ENCODE data around the gene BRD1. TPM values are rescaled to one million over a fixed set of nuclear protein-coding genes. Genes with fewer than 3 reads are reported as not detected.
"Not testable (repeated sequence)": the region's sequence is repeated elsewhere in the genome, so short reads cannot be mapped to it uniquely, and the experiment has no call there.

The BRD1 gene
- total RNA-seq, 1 donor from 2014 or later: 43.2 TPM

DNA sequence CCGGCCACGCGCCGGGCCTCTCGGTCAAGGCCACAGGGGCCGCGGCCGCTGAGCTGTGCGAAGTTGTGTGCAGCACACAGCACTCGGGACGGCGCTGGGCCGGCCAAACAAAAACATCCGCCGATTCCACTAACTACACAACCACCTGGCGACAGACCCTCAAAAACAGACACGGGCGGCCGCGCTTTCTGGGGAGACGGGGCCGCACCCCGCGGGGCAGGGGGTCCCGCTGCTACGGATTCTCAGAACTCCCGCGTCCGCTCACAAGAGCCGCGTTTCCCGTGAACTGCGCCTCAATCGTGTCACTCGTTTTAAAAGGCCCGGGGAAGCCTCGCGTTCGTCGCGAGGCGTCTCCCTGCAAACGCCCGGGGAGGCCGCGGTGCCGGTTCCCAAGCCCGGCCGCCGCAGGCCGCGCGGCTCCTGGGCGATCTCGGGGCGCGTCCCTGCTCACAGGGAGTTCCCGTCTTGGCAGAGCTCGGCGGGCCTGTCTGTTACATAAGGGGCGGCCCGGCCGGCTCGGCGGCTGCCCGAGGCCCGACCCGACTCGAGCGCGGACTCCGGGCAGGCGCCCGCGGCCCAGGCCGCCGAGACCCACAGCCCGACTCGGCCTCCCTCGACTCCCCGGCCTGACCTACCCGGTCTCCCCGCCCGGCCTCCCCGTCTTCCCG is 936 bp downstream of the BRD1 start:
- Mint-ChIP-seq H3K4me1 (peaks cover 42% of the 10 kb centered on the region), H3K27ac (peak overlapping the region; percentile 89)

DNA sequence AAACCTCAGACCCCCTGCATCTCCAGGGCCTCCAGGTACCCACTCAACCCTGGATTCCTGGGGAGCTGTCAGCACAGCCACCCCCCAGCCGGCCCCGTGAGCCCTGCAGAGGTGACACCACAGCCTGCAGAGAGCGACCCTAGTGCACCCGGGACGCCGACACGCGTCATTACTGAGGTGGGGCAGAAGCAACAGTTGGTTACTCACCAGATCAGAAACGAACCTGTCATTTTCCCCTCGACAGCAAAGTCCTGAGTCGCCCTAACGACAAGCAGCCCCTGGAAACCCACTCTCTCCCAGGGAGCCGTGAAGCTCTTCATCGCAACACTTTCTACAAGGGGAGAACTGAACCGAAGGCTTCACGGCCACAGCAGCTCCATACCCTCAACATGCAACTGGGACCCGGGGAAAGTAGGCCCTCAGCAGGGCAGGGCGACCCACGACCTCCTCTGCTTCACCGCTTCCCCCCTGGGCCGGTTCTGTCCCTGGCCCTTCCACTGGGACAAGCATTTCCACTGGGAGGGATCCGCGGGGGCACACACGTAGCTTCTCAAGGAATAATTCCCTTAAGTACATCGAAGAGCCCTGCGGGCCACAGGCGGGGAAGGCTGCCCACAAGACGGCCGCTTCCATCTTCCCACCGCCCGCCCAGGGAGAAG is 1.6 kb downstream of the BRD1 start:
- DNase-seq: peak; percentile 83
- peaks cover under 1% of the 10 kb centered on the region for H3K27me3 Mint-ChIP-seq
- peaks cover 43% of the 10 kb centered on the region for H3K36me3 Mint-ChIP-seq (ENCODE audit: low read depth)
- intact Hi-C loops (cut with micrococcal nuclease): loop anchor here (1.0 to 5.0 kb wide), 3 partner anchors 13 to 41 kb away; no protein-coding TSS in a partner anchor
- peaks cover under 1% of the 10 kb centered on the region for H3K9me3 Mint-ChIP-seq
- peaks cover 41% of the 10 kb centered on the region for H3K4me1 Mint-ChIP-seq
- peak overlapping the region; percentile 89 for H3K27ac Mint-ChIP-seq
- peak overlapping the region; percentile 93 for H3K4me3 Mint-ChIP-seq

More for the DNA sequence above, 936 bp downstream of the BRD1 start:
- Mint-ChIP-seq H3K36me3 (ENCODE audit: low read depth) (peaks cover 44% of the 10 kb centered on the region), H3K4me3 (peak overlapping the region; percentile 93), H3K27me3 (peaks cover 2% of the 10 kb centered on the region), H3K9me3 (peaks cover 3% of the 10 kb centered on the region)
- intact Hi-C loops (cut with micrococcal nuclease): loop anchor here (1.0 to 5.0 kb wide), 3 partner anchors 13 to 41 kb away; no protein-coding TSS in a partner anchor
- peak; percentile 84 for DNase-seq

DNA sequence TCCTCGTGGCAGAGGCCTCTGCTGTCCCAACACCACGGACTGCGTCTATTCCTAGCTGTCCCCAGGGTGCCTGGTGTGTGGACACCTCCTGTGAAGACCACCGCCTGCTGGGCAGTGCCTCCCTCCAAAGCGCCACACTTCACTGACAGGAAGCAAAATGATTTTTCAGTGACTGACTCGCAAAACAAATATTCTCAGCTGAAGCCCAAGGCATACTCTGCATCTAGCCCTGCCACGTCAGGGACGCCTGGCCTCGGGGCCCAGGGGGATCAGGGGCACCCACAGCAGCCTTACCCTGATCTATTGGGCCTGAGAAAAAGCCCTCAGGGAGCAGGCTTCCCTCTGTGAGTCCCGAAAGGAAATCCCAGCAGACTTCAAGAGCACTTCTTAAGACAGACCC is 2.2 kb downstream of the BRD1 start:
- peak overlapping the region; percentile 93 for H3K4me3 Mint-ChIP-seq
- DNase-seq: no peak
- H3K4me1 Mint-ChIP-seq: peaks cover 45% of the 10 kb centered on the region
- peak overlapping the region; percentile 89 for H3K27ac Mint-ChIP-seq
- H3K36me3 Mint-ChIP-seq (ENCODE audit: low read depth): peaks cover 49% of the 10 kb centered on the region
- no peaks in the 10 kb centered on the region for H3K9me3 Mint-ChIP-seq
- no peaks in the 10 kb centered on the region for H3K27me3 Mint-ChIP-seq
- intact Hi-C loops (cut with micrococcal nuclease): loop anchor here (5.0 kb wide), 1 partner anchor 42 kb away; no protein-coding TSS in a partner anchor

DNA sequence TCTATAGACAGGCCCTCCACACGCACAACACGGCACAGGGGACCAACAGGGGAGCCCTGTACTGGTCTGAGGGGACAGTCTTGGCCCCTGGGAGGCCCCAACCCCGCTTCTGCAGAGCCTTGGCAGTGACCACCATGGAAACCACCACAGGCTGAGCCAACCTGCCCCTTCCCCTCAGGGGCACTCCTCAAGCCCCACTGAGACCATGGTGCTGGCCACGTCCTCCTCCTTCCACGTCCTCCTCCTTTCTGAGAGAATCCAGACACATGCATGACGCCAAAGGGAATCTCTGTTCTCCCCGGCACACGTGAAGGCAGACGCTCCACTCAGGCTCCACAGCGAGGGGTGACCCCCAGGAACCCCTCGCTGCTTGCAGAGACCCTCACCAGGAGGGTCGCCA is 2.7 kb downstream of the BRD1 start:
- Mint-ChIP-seq H3K4me3 (peak overlapping the region; percentile 93), H3K9me3 (no peaks in the 10 kb centered on the region), H3K27ac (peak overlapping the region; percentile 37), H3K36me3 (ENCODE audit: low read depth) (peaks cover 54% of the 10 kb centered on the region), H3K27me3 (no peaks in the 10 kb centered on the region), H3K4me1 (peaks cover 48% of the 10 kb centered on the region)
- intact Hi-C loops (cut with micrococcal nuclease): loop anchor here (5.0 kb wide), 1 partner anchor 42 kb away; no protein-coding TSS in a partner anchor
- DNase-seq: no peak

DNA sequence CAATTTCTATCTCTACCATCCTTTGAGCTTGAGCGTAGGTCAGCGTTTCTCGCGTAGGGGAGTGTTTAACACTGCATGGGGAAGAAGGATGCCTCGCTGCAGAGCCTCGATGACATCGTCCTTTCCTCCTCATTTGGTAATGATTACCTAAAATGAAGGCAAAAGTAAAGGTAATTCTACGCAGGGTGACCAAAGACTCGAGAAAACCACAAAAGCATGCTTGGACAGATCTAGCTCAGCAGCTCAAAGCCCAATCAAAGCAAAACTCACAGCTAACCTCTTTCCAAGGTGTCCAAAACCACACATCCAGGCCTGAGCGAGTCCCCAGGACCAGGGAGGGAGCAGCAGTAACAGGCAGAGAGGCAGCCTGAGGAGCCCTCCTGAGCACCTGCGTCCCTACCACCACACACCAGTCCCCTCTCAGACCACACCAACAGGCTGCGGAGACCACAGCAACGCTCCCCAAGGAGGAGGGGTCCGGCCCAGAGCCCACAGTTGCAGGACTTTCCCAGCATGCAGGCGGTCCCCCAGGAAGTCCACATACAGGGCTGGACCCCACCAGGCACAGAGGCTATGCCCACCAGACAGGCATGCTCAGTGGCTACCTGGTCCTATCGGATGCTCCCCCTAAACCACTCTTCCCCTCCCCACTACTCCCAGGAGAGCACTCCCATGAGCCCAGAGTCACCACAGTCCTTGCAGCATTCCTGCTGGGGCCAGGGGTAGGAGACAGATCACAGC is 3.3 kb downstream of the BRD1 start:
- H3K27ac Mint-ChIP-seq: peak overlapping the region; percentile 37
- peaks cover 44% of the 10 kb centered on the region for H3K4me1 Mint-ChIP-seq
- H3K9me3 Mint-ChIP-seq: no peaks in the 10 kb centered on the region
- H3K27me3 Mint-ChIP-seq: no peaks in the 10 kb centered on the region
- peak overlapping the region; percentile 93 for H3K4me3 Mint-ChIP-seq
- DNase-seq: no peak
- peaks cover 50% of the 10 kb centered on the region for H3K36me3 Mint-ChIP-seq (ENCODE audit: low read depth)
- intact Hi-C loops (cut with micrococcal nuclease): no loop called here

DNA sequence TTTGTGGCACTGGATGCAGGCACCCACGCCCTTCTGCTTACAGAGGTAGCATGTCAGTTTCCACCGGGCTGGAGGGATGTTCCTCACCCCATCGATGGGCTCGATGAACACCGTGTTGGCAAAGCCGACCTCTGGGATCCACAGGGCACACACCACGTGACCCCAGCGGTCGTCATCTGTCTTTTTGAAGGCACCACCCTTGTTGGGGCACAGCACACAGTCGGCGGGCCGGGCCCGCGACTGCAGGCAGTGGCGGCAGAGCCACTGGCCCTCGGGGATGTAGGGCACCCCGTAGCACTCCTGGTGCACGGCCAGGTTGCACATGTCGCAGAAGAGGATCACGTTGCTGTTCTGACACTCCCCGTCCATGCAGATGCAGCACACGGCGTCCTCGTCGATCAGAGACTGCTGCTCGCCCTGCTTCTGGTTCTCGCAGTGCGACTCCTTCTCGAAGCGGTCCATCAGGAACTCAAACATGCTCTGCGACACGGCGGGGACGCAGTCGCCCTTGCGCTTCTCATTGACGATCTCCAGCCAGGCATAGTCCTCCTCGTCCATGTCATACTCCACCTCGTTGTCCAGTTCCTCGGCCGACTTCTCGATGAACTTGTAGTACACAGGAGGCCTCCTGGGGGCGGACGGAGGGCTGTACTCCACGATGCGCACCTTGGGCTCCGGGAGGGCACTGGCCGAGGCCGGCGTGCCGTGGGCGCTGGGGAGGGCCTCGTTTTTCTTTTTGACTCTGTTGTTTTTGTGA is 4.2 kb downstream of the BRD1 start:
- peak overlapping the region; percentile 53 for H3K27ac Mint-ChIP-seq
- H3K4me1 Mint-ChIP-seq: peaks cover 42% of the 10 kb centered on the region
- intact Hi-C loops (cut with micrococcal nuclease): no loop called here
- H3K4me3 Mint-ChIP-seq: no peak overlapping the region
- no peaks in the 10 kb centered on the region for H3K9me3 Mint-ChIP-seq
- H3K36me3 Mint-ChIP-seq (ENCODE audit: low read depth): peaks cover 58% of the 10 kb centered on the region
- DNase-seq: no peak
- no peaks in the 10 kb centered on the region for H3K27me3 Mint-ChIP-seq

DNA sequence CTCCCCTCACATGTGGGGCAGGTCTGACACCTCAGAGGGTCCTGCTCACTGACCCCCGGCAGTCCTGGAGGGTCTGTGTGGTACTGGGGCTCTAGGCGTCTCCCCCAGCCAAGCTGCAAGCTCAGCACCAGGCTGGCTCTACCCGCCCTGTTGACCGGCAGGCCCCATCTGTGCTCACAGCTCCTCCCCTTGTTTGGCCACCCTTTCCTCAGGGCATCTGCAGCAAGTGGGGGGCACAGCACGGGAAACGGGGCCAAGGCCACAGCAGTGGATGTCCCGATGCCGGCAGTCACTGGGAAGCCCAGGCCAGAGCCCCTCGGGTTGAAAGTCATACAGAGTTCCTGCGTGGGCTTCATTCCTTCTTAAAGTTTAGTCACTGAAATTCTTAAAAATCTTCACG is 5.9 kb downstream of the BRD1 start:
- DNase-seq; H3K27ac Mint-ChIP-seq; H3K9me3 Mint-ChIP-seq; H3K4me3 Mint-ChIP-seq; intact Hi-C loops (cut with micrococcal nuclease); H3K27me3 Mint-ChIP-seq: not testable (repeated sequence)
- Mint-ChIP-seq H3K36me3 (ENCODE audit: low read depth) (peaks cover 74% of the 10 kb centered on the region), H3K4me1 (peaks cover 54% of the 10 kb centered on the region)

DNA sequence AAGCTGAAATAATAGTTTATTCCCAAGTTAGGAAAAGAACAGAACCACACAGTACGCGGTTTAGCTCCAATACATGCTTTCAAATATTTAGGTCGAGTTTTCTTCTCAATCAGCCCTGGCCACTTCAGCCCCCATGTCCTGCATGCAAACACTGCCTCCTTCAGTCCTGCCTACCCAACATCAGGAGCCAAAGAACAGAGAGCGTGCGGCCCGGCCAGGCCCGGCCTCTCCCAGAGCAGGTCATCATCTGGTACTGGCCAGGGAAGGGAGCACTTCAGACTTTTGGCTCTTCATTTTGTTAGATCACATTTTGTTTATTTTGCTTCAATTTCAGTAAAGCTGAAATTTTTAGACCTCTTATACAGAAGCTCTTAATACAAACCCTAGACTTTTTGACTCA is 6.7 kb downstream of the BRD1 start:
- no peak overlapping the region for H3K4me3 Mint-ChIP-seq
- peaks cover 52% of the 10 kb centered on the region for H3K4me1 Mint-ChIP-seq
- DNase-seq: no peak
- no peaks in the 10 kb centered on the region for H3K9me3 Mint-ChIP-seq
- no peak overlapping the region for H3K27ac Mint-ChIP-seq
- intact Hi-C loops (cut with micrococcal nuclease): no loop called here
- H3K27me3 Mint-ChIP-seq: no peaks in the 10 kb centered on the region
- peaks cover 76% of the 10 kb centered on the region for H3K36me3 Mint-ChIP-seq (ENCODE audit: low read depth)

DNA sequence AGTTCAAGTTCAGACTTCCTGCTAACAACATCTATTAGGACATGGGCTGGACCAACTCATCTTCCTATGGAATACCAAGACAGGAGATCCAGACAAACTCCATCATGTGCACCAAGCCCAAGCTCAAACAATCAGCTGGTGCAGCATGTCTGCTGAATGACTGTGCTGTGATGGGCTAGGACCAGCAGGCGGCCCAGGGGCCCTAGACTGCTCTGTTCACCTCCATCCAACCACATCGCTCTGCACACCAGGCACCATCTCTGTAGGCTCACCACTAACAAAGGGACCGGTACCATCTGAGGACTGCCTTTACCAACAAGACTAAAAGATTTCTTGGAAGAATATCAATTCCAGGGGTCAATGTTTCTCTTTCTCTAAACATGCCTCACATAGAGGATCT is 10.3 kb downstream of the BRD1 start:
- intact Hi-C loops (cut with micrococcal nuclease): no loop called here
- peaks cover 40% of the 10 kb centered on the region for H3K4me1 Mint-ChIP-seq
- H3K36me3 Mint-ChIP-seq (ENCODE audit: low read depth): peaks cover 64% of the 10 kb centered on the region
- no peak for DNase-seq
- no peak overlapping the region for H3K27ac Mint-ChIP-seq
- no peaks in the 10 kb centered on the region for H3K9me3 Mint-ChIP-seq
- H3K27me3 Mint-ChIP-seq: no peaks in the 10 kb centered on the region
- no peak overlapping the region for H3K4me3 Mint-ChIP-seq

DNA sequence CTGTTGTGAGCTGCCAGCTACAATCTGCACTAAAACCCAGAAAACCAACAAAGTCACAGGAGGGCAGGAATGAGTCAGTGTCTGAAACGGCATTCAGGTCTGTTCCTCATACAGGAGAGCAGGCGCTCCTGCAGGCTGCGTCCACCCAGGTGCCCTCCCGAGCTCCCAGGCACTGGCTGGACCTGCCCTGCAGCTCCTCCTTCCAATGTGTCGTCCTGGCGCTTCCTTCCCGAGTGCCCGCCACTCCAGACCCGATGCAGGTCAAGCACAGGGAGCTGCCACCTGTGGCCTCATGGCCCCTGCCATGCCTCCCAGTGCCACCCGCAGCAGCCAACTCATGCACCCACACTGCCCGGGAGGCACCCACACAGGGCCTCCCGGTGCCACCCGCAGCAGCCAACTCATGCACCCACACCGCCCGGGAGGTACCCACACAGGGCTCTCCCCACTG is 12.0 kb downstream of the BRD1 start:
- Mint-ChIP-seq H3K27me3 (no peaks in the 10 kb centered on the region), H3K9me3 (no peaks in the 10 kb centered on the region), H3K36me3 (ENCODE audit: low read depth) (peaks cover 66% of the 10 kb centered on the region), H3K4me1 (peaks cover 46% of the 10 kb centered on the region), H3K4me3 (no peak overlapping the region), H3K27ac (no peak overlapping the region)
- intact Hi-C loops (cut with micrococcal nuclease): no loop called here
- no peak for DNase-seq

DNA sequence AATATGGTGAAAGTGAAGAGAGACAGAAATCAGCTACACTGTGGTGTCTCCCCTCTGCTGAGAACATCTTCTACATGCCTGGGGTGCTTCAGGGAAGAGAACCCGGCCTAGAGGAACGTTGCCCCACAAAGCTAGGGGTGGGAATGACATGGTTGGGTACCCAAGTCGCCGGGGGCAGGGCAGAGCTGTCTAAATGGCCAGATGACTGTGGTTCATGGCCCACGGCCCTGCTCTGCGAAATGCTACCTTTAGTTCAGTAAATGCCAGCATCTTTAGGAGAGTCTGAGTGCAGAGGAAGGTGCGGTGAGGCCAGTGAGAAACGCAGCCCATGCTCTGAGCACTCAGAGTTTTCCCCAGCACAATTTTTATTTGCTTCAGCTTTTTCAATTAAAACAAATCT is 12.8 kb downstream of the BRD1 start:
- Mint-ChIP-seq H3K9me3 (no peaks in the 10 kb centered on the region), H3K27me3 (no peaks in the 10 kb centered on the region), H3K36me3 (ENCODE audit: low read depth) (peaks cover 61% of the 10 kb centered on the region), H3K4me3 (no peak overlapping the region), H3K4me1 (peaks cover 47% of the 10 kb centered on the region), H3K27ac (no peak overlapping the region)
- DNase-seq: no peak
- intact Hi-C loops (cut with micrococcal nuclease): no loop called here

DNA sequence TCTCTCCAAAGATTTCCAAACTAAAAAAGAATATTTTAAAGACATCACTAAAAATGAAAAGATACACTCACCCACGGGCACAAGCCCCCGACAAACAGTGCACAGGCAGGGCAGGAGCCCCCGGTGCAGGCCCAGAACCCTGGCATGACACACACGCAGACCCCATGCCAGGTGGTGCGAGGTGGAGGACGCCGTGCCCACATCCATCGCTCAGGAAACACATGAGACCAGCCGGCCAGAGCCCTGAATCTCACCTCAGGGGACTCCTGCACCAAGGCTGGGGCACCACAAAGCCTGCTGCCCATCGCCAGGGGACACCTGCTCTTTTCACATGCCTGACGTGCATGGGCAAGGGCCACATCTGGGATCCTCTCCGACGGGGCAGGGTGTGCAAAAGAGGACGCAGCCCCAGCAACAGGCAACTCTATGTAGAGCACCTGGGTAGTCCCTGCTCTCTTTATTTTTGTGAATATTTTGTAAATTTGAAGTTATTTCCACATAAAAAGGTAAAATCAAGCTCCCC is 13.4 kb downstream of the BRD1 start:
- intact Hi-C loops (cut with micrococcal nuclease): no loop called here
- Mint-ChIP-seq H3K36me3 (ENCODE audit: low read depth) (peaks cover 59% of the 10 kb centered on the region), H3K4me3 (no peak overlapping the region), H3K27me3 (no peaks in the 10 kb centered on the region), H3K4me1 (peaks cover 48% of the 10 kb centered on the region), H3K27ac (no peak overlapping the region), H3K9me3 (no peaks in the 10 kb centered on the region)
- DNase-seq: no peak

DNA sequence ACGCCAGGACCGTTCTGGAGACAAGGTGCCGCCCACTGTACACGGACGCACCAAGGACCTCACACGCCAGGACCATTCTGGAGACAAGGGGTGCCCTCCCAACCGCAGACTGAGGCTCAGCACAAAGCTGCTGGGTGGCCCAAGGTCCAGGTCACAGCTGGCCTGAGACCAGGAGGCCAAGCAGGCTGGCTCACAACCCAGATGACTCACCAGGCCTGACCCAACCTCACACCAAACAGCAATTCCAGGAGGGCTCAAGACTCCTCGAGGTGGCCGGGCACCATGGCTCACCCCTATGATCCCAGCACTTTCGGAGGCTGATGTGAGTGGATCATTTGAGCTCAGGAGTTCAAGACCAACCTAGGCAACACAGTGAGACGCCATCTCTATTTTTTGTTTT is 14.8 kb downstream of the BRD1 start:
- intact Hi-C loops (cut with micrococcal nuclease): no loop called here
- no peak for DNase-seq
- Mint-ChIP-seq H3K9me3 (no peaks in the 10 kb centered on the region), H3K27ac (no peak overlapping the region), H3K27me3 (no peaks in the 10 kb centered on the region), H3K4me3 (no peak overlapping the region), H3K36me3 (ENCODE audit: low read depth) (peaks cover 50% of the 10 kb centered on the region), H3K4me1 (peaks cover 56% of the 10 kb centered on the region)
